ENCODE results near the gene GMDS. TPM values are rescaled to one million over a fixed set of nuclear protein-coding genes. Genes with fewer than 3 reads are reported as not detected.

GMDS gene
- total and polyA plus RNA-seq, 2 of the 8 experiments (the other 6 are each of a cell fraction or from before 2014, with no cell fraction given) = 16.8 to 50.0 TPM

DNA sequence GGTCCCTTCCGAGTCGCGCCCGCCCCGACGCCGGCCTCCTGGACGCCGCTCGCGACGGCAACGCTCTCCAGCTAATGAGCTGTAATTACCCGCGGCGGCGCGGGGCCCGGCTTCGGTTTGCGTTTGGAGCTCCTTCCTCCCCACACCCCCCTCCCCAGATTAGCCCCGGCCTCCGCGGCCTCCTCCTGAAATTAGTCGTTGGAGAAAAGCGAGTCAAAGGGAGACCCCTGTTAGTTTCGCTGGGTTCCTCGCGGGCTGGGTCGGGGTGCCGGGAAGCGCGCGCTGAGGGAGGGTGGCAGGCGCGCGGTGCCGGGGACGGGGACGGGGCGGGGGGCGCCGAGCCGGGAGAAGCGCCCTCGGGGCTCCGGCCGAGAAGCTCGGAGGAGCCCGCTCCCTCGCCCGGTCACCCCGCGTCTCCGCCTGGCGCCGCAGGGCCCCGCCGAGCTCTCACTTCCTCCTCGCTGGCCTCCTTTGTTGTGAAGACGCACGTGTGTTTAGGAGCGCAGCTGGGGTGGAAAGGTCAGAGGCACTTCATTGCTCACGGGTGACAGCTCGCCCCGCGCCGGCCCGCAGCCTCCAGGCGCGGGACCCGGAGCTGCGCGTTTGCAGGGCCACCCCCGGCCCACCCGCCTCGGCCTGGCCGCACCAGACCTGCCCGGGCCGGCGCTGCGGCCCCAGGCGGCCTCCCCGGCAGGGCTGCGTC is 630.8 kb downstream of the GMDS start (continued):
- TF ChIP-seq TCF12 (IDR thresholded peaks at IDR 0.05; ENCODE audit: low read depth, low read length) (no peak), GABPA (IDR thresholded peaks at IDR 0.05; ENCODE audit: borderline replicate concordance, insufficient read depth, low read length) (no peak), POLR2AphosphoS5 (IDR thresholded peaks at IDR 0.05; ENCODE audit: low read depth, low read length) (no peak), SP1 (IDR thresholded peaks at IDR 0.05; ENCODE audit: low read depth, low read length) (no peak), EZH2 (IDR thresholded peaks at IDR 0.05; ENCODE audit: low read depth, low read length, severe bottlenecking) (peak; percentile 97), SP2 (IDR thresholded peaks at IDR 0.05; ENCODE audit: low read length) (no peak), CTBP2 (IDR thresholded peaks at IDR 0.05; ENCODE audit: borderline replicate concordance, insufficient read depth, insufficient read length, low read length) (no peak), KDM5A (IDR thresholded peaks at IDR 0.05; ENCODE audit: low read length) (no peak), TEAD4 (IDR thresholded peaks at IDR 0.05; ENCODE audit: low read depth, low read length) (no peak), RXRA (IDR thresholded peaks at IDR 0.05; ENCODE audit: insufficient read depth, low read depth, low read length) (no peak), JUND (IDR thresholded peaks at IDR 0.05; ENCODE audit: low read length) (no peak), TAF7 (optimal IDR thresholded peaks at IDR 0.05; ENCODE audit: borderline replicate concordance, low read depth, low read length) (no peak), CBX8 (IDR thresholded peaks at IDR 0.05; ENCODE audit: borderline replicate concordance, low read depth, low read length) (no peak), SIX5 (IDR thresholded peaks at IDR 0.05; ENCODE audit: low read depth, low read length) (no peak), SRF (IDR thresholded peaks at IDR 0.05; ENCODE audit: low read depth, low read length) (no peak), SIN3A (conservative IDR thresholded peaks at IDR 0.05 in 1 of 2, IDR thresholded peaks at IDR 0.05 in 1 of 2; ENCODE audit: low read depth in 1 of 2, low read length in 2 of 2) (0 out of 4 replicates have a peak, but pooled peaks of 1 of the 2 experiments have one; percentile 36), ZNF274 (IDR thresholded peaks at IDR 0.05; ENCODE audit: borderline replicate concordance, extremely low read depth, low read length) (no peak)
- TF ChIP-seq, protein P1, sequence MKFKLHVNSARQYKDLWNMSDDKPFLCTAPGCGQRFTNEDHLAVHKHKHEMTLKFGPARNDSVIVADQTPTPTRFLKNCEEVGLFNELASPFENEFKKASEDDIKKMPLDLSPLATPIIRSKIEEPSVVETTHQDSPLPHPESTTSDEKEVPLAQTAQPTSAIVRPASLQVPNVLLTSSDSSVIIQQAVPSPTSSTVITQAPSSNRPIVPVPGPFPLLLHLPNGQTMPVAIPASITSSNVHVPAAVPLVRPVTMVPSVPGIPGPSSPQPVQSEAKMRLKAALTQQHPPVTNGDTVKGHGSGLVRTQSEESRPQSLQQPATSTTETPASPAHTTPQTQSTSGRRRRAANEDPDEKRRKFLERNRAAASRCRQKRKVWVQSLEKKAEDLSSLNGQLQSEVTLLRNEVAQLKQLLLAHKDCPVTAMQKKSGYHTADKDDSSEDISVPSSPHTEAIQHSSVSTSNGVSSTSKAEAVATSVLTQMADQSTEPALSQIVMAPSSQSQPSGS (IDR thresholded peaks at IDR 0.05; ENCODE audit: low read length) = no peak
- TF ChIP-seq, protein P2, sequence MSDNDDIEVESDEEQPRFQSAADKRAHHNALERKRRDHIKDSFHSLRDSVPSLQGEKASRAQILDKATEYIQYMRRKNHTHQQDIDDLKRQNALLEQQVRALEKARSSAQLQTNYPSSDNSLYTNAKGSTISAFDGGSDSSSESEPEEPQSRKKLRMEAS (IDR thresholded peaks at IDR 0.05) = no peak; the same call in none of the 2 replicates
- TF ChIP-seq, protein P3, sequence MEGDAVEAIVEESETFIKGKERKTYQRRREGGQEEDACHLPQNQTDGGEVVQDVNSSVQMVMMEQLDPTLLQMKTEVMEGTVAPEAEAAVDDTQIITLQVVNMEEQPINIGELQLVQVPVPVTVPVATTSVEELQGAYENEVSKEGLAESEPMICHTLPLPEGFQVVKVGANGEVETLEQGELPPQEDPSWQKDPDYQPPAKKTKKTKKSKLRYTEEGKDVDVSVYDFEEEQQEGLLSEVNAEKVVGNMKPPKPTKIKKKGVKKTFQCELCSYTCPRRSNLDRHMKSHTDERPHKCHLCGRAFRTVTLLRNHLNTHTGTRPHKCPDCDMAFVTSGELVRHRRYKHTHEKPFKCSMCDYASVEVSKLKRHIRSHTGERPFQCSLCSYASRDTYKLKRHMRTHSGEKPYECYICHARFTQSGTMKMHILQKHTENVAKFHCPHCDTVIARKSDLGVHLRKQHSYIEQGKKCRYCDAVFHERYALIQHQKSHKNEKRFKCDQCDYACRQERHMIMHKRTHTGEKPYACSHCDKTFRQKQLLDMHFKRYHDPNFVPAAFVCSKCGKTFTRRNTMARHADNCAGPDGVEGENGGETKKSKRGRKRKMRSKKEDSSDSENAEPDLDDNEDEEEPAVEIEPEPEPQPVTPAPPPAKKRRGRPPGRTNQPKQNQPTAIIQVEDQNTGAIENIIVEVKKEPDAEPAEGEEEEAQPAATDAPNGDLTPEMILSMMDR (IDR thresholded peaks at IDR 0.05; ENCODE audit: control extremely low read depth in 1 of 3, insufficient read depth in 1 of 3, low read depth in 1 of 3, low read length in 3 of 3) = no peak
